Dendritic cell treated with granulocyte-macrophage colony-stimulating factor and Interleukin-4, amounts not matched to agents 40 ng/mL and 50 ng/mL, for 4 days (primary cell): ENCODE data around the gene TEX22.

Experiments
- H3K27ac Mint-ChIP-seq: one replicate; pipeline ENCODE4 v1.8.0; 2022; ENCODE audit warnings: mild to moderate bottlenecking, mixed read lengths
- H3K27me3 Mint-ChIP-seq: one replicate; pipeline ENCODE4 v1.8.0; 2022; ENCODE audit warnings: mild to moderate bottlenecking, mixed read lengths
- H3K36me3 Mint-ChIP-seq: one replicate; pipeline ENCODE4 v1.8.0; 2022; ENCODE audit warnings: low read depth, mixed read lengths
- H3K4me1 Mint-ChIP-seq: one replicate; pipeline ENCODE4 v1.8.0; 2022; ENCODE audit warnings: low read depth, mixed read lengths
- H3K4me3 Mint-ChIP-seq: one replicate; pipeline ENCODE4 v1.8.0; 2022; ENCODE audit warnings: mild to moderate bottlenecking, moderate library complexity, mixed read lengths
- H3K9me3 Mint-ChIP-seq: one replicate; pipeline ENCODE4 v1.8.0; 2022; ENCODE audit warnings: mixed read lengths
- intact Hi-C: fragments of 100-400 bp; cut with micrococcal nuclease; formaldehyde crosslinking; loops from one replicate; pipeline ENCODE4 v1.15.0; 2022

TEX22 gene

GRCh38 chr14:105394714-105395537, 3.4 kb upstream of the TEX22 start:
- Mint-ChIP-seq H3K4me1 (peaks cover 86% of the 10 kb centered on the region), H3K9me3 (no peaks in the 10 kb centered on the region), H3K27me3 (no peaks in the 10 kb centered on the region), H3K4me3 (peak overlapping the region; percentile 2), H3K36me3 (peaks cover 52% of the 10 kb centered on the region), H3K27ac (peak overlapping the region; percentile 95)
- intact Hi-C loops: loop anchor here (2.0 to 5.0 kb wide), 2 partner anchors 20 to 97 kb away; partner anchors contain the start of gene TEDC1

GRCh38 chr14:105395538-105395854, 2.8 kb upstream of the TEX22 start:
- no peaks in the 10 kb centered on the region for H3K27me3 Mint-ChIP-seq
- H3K4me3 Mint-ChIP-seq: no peak overlapping the region
- intact Hi-C loops: loop anchor here (2.0 kb wide), 1 partner anchor 19 kb away; no protein-coding TSS in a partner anchor
- H3K27ac Mint-ChIP-seq: peak overlapping the region; percentile 95
- peaks cover 86% of the 10 kb centered on the region for H3K4me1 Mint-ChIP-seq
- no peaks in the 10 kb centered on the region for H3K9me3 Mint-ChIP-seq
- peaks cover 57% of the 10 kb centered on the region for H3K36me3 Mint-ChIP-seq

- Mint-ChIP-seq H3K27ac (peak overlapping the region; percentile 93), H3K9me3 (no peaks in the 10 kb centered on the region), H3K4me3 (peak overlapping the region; percentile 93), H3K4me1 (peaks cover 79% of the 10 kb centered on the region), H3K36me3 (peaks cover 57% of the 10 kb centered on the region), H3K27me3 (no peaks in the 10 kb centered on the region)
- intact Hi-C loops: no loop called here
These were observed 897 bp upstream of the TEX22 start for GRCh38 chr14:105397350-105397931.

- H3K27ac Mint-ChIP-seq: peak overlapping the region; percentile 93
- H3K4me1 Mint-ChIP-seq: peaks cover 70% of the 10 kb centered on the region
- no peaks in the 10 kb centered on the region for H3K27me3 Mint-ChIP-seq
- peaks cover 47% of the 10 kb centered on the region for H3K36me3 Mint-ChIP-seq
- peak overlapping the region; percentile 93 for H3K4me3 Mint-ChIP-seq
- no peaks in the 10 kb centered on the region for H3K9me3 Mint-ChIP-seq
- intact Hi-C loops: loop anchor here (1.0 kb wide), 1 partner anchor 9 kb away; no protein-coding TSS in a partner anchor
These were observed 558 bp downstream of the TEX22 start for GRCh38 chr14:105398726-105399465.

- Mint-ChIP-seq H3K27me3 (no peaks in the 10 kb centered on the region), H3K4me3 (peak overlapping the region; percentile 93), H3K4me1 (peaks cover 70% of the 10 kb centered on the region), H3K9me3 (no peaks in the 10 kb centered on the region), H3K27ac (peak overlapping the region; percentile 93), H3K36me3 (peaks cover 44% of the 10 kb centered on the region)
- intact Hi-C loops: no loop called here
These were observed 1.1 kb downstream of the TEX22 start for GRCh38 chr14:105399466-105399775.

- no peak overlapping the region for H3K4me3 Mint-ChIP-seq
- peak overlapping the region; percentile 93 for H3K27ac Mint-ChIP-seq
- peaks cover 70% of the 10 kb centered on the region for H3K4me1 Mint-ChIP-seq
- H3K36me3 Mint-ChIP-seq: peaks cover 38% of the 10 kb centered on the region
- no peaks in the 10 kb centered on the region for H3K27me3 Mint-ChIP-seq
- intact Hi-C loops: no loop called here
- no peaks in the 10 kb centered on the region for H3K9me3 Mint-ChIP-seq
These were observed 1.7 kb downstream of the TEX22 start for GRCh38 chr14:105400016-105400415.

- peaks cover 32% of the 10 kb centered on the region for H3K36me3 Mint-ChIP-seq
- intact Hi-C loops: no loop called here
- no peak overlapping the region for H3K4me3 Mint-ChIP-seq
- no peaks in the 10 kb centered on the region for H3K27me3 Mint-ChIP-seq
- no peaks in the 10 kb centered on the region for H3K9me3 Mint-ChIP-seq
- peaks cover 75% of the 10 kb centered on the region for H3K4me1 Mint-ChIP-seq
- H3K27ac Mint-ChIP-seq: no peak overlapping the region
These were observed 3.4 kb downstream of the TEX22 start for GRCh38 chr14:105401699-105402098.

- no peak overlapping the region for H3K4me3 Mint-ChIP-seq
- H3K36me3 Mint-ChIP-seq: no peaks in the 10 kb centered on the region
- H3K27ac Mint-ChIP-seq: peak overlapping the region; percentile 80
- intact Hi-C loops: loop anchor here (5.0 kb wide), 1 partner anchor 36 kb away; no protein-coding TSS in a partner anchor
- H3K4me1 Mint-ChIP-seq: peaks cover 70% of the 10 kb centered on the region
- no peaks in the 10 kb centered on the region for H3K9me3 Mint-ChIP-seq
- H3K27me3 Mint-ChIP-seq: peaks cover 30% of the 10 kb centered on the region
These were observed 10.3 kb downstream of the TEX22 start for GRCh38 chr14:105408592-105408991.

- H3K4me3 Mint-ChIP-seq: no peak overlapping the region
- H3K4me1 Mint-ChIP-seq: peaks cover 66% of the 10 kb centered on the region
- intact Hi-C loops: loop anchor here (5.0 kb wide), 1 partner anchor 37 kb away; no protein-coding TSS in a partner anchor
These were observed 11.0 kb downstream of the TEX22 start for GRCh38 chr14:105409364-105409763.

GRCh38 chr14:105410642-105411016, 12.3 kb downstream of the TEX22 start:
- Mint-ChIP-seq H3K27ac (peak overlapping the region; percentile 52), H3K27me3 (peaks cover 42% of the 10 kb centered on the region), H3K36me3 (no peaks in the 10 kb centered on the region), H3K4me1 (peaks cover 61% of the 10 kb centered on the region), H3K9me3 (no peaks in the 10 kb centered on the region), H3K4me3 (peak overlapping the region; percentile 72)
- intact Hi-C loops: no loop called here

More at GRCh38 chr14:105409364-105409763, 11.0 kb downstream of the TEX22 start:
- Mint-ChIP-seq H3K27ac (peak overlapping the region; percentile 80), H3K9me3 (no peaks in the 10 kb centered on the region), H3K27me3 (peaks cover 38% of the 10 kb centered on the region), H3K36me3 (no peaks in the 10 kb centered on the region)

GRCh38 chr14:105411017-105411941, 12.9 kb downstream of the TEX22 start:
- intact Hi-C loops: no loop called here
- H3K9me3 Mint-ChIP-seq: no peaks in the 10 kb centered on the region
- H3K27ac Mint-ChIP-seq: peak overlapping the region; percentile 52
- H3K4me3 Mint-ChIP-seq: peak overlapping the region; percentile 72
- peaks cover 45% of the 10 kb centered on the region for H3K27me3 Mint-ChIP-seq
- H3K36me3 Mint-ChIP-seq: no peaks in the 10 kb centered on the region
- H3K4me1 Mint-ChIP-seq: peaks cover 55% of the 10 kb centered on the region

- Mint-ChIP-seq H3K4me3 (peak overlapping the region; percentile 45), H3K27me3 (peaks cover 49% of the 10 kb centered on the region)
- intact Hi-C loops: no loop called here
These were observed 13.8 kb downstream of the TEX22 start for GRCh38 chr14:105411985-105412770.

More at GRCh38 chr14:105411985-105412770, 13.8 kb downstream of the TEX22 start:
- H3K36me3 Mint-ChIP-seq: no peaks in the 10 kb centered on the region
- H3K27ac Mint-ChIP-seq: no peak overlapping the region
- peaks cover 49% of the 10 kb centered on the region for H3K4me1 Mint-ChIP-seq
- H3K9me3 Mint-ChIP-seq: no peaks in the 10 kb centered on the region
